Measurements from ENCODE around the gene PNMA8B. TPM values are rescaled to one million over a fixed set of nuclear protein-coding genes. Genes with fewer than 3 reads are reported as not detected.

Gene PNMA8B
- total RNA-seq, 1 experiment from 2014 or later, result 0.10 TPM

- POLR2A ChIA-PET, result no interaction called here
- no TSS peak for BruUV-seq (replicated peaks)
- H3K4me3 ChIP-seq (replicated peaks in 1 of 2; ENCODE audit: low read depth in 1 of 2, low read length in 2 of 2), result no peak overlapping the region
Observed at GRCh38 chr19:46456930-46457329, 38.7 kb downstream of the PNMA8B start.

More at GRCh38 chr19:46456930-46457329, 38.7 kb downstream of the PNMA8B start:
- H3K4me1 ChIP-seq (ENCODE audit: control insufficient read depth in 1 of 2, insufficient read depth in 2 of 2, low read length in 2 of 2), result no peaks in the 10 kb centered on the region
- ChIA-PET CTCF (no interaction called here), RAD21 (ENCODE audit: low non-redundant PET in 1 of 2, low total read pairs in 2 of 2, uncharacterized antibody in 2 of 2, unreplicated experiment in 2 of 2) (no interaction called here)
- H4K20me1 ChIP-seq (ENCODE audit: insufficient read depth), result no peaks in the 10 kb centered on the region
- TF ChIP-seq POLR2AphosphoS5 (IDR thresholded peaks at IDR 0.05; ENCODE audit: low read depth, low read length), result no peak
- no peak for TF ChIP-seq RAD21 (IDR thresholded peaks at IDR 0.05; ENCODE audit: low read depth)
- TF ChIP-seq CTCF (IDR thresholded peaks at IDR 0.05 in 2 of 3, conservative IDR thresholded peaks at IDR 0.05 in 1 of 3; ENCODE audit: borderline replicate concordance in 1 of 3, insufficient read depth in 1 of 3, low read depth in 2 of 3, low read length in 2 of 3), result no peak
- TF ChIP-seq SIN3A (IDR thresholded peaks at IDR 0.05; ENCODE audit: low read depth), result no peak
- TF ChIP-seq EZH2 (IDR thresholded peaks at IDR 0.05), result no peak
- no peak for TF ChIP-seq MAX (IDR thresholded peaks at IDR 0.05)
- TF ChIP-seq FOSL1 (IDR thresholded peaks at IDR 0.05; ENCODE audit: low read depth), result no peak
- TF ChIP-seq SRF (IDR thresholded peaks at IDR 0.05; ENCODE audit: low read depth), result no peak
- TF ChIP-seq EGR1 (IDR thresholded peaks at IDR 0.05; ENCODE audit: low read depth), result no peak
- TF ChIP-seq SP1 (IDR thresholded peaks at IDR 0.05; ENCODE audit: low read depth), result no peak
- TF ChIP-seq TCF7L2 (IDR thresholded peaks at IDR 0.05; ENCODE audit: borderline replicate concordance, extremely low read depth, insufficient read depth, insufficient read length), result no peak
- TF ChIP-seq YY1 (IDR thresholded peaks at IDR 0.05; ENCODE audit: extremely low read depth, insufficient replicate concordance, low read depth, low read length), result no peak
- no peak for TF ChIP-seq REST (IDR thresholded peaks at IDR 0.05; ENCODE audit: low read depth)
- TF ChIP-seq CBX3 (IDR thresholded peaks at IDR 0.05; ENCODE audit: low read depth), result no peak
- no peak for TF ChIP-seq ZBTB33 (IDR thresholded peaks at IDR 0.05; ENCODE audit: extremely low read depth, insufficient replicate concordance, low read length)
- no peak for TF ChIP-seq JUND (IDR thresholded peaks at IDR 0.05)
- TF ChIP-seq ZNF274 (IDR thresholded peaks at IDR 0.05; ENCODE audit: low read depth, low read length), result no peak
- H2AFZ ChIP-seq (ENCODE audit: low read depth, low read length, poor library complexity, severe bottlenecking), result no peak overlapping the region
- DNase-seq (ENCODE audit: low read depth, low spot score) (no peak), ATAC-seq (no peak)
- no peak overlapping the region for H3K9ac ChIP-seq (ENCODE audit: low read length)
- no peaks in the 10 kb centered on the region for H3K27me3 ChIP-seq (ENCODE audit: insufficient read depth, low read length)
- H3K4me2 ChIP-seq (ENCODE audit: low read length), result no peak overlapping the region
- H3K9me2 ChIP-seq (ENCODE audit: insufficient read depth), result no peaks in the 10 kb centered on the region
- intact Hi-C loops (cut with micrococcal nuclease), result no loop called here
- H3K9me3 ChIP-seq (ENCODE audit: control insufficient read depth in 1 of 2, insufficient read depth in 1 of 2, low read depth in 1 of 2, low read length in 2 of 2), result no peaks in the 10 kb centered on the region
- no peaks in the 10 kb centered on the region for H3K79me2 ChIP-seq (ENCODE audit: insufficient read depth, low read length)
- H3K36me3 ChIP-seq (ENCODE audit: control insufficient read depth in 1 of 2, insufficient read depth in 2 of 2, low read length in 2 of 2), result no peaks in the 10 kb centered on the region
- no peak overlapping the region for H3K27ac ChIP-seq (ENCODE audit: low read depth, low read length)
